NCI-H1930 (cell line): ENCODE measurements around the gene CMTM4.
"Not testable (repeated sequence)": the region's sequence is repeated elsewhere in the genome, so short reads cannot be mapped to it uniquely, and the experiment has no call there.

Experiments
- DNase-seq, 2 experiments: peaks; one replicate each; lab custom pipeline; 2025; lab: John Stamatoyannopoulos, UW

Gene CMTM4

GRCh38 chr16:66592814-66593213, 103.7 kb downstream of the CMTM4 start:
- DNase-seq, result no peak

GRCh38 chr16:66592241-66592640, 104.3 kb downstream of the CMTM4 start:
- no peak for DNase-seq

GRCh38 chr16:66591018-66591417, 105.5 kb downstream of the CMTM4 start:
- no peak for DNase-seq

- no peak for DNase-seq
Measured at GRCh38 chr16:66590322-66590721, 106.2 kb downstream of the CMTM4 start.

- DNase-seq, result no peak
Measured at GRCh38 chr16:66588981-66589713, 107.4 kb downstream of the CMTM4 start.

GRCh38 chr16:66587881-66588600, 108.5 kb downstream of the CMTM4 start:
- no peak for DNase-seq

GRCh38 chr16:66585481-66586239, 110.9 kb downstream of the CMTM4 start:
- no peak for DNase-seq

- DNase-seq, result no peak
Measured at GRCh38 chr16:66581246-66581952, 115.1 kb downstream of the CMTM4 start.

- DNase-seq, result no peak
Measured at GRCh38 chr16:66580605-66581209, 115.8 kb downstream of the CMTM4 start.

- DNase-seq, result no peak
Measured at GRCh38 chr16:66578651-66579531, 117.7 kb downstream of the CMTM4 start, which contains the start of gene CMTM2. TSS of gene CMTM2 (plus strand) at chr16:66579463. CDS start at chr16:66579608, 145 bp downstream.

GRCh38 chr16:66576296-66576695, 120.2 kb downstream of the CMTM4 start:
- DNase-seq, result no peak

- DNase-seq, result no peak
Measured at GRCh38 chr16:66575060-66575459, 121.5 kb downstream of the CMTM4 start.

- DNase-seq, result no peak
Measured at GRCh38 chr16:66574531-66574930, 122.0 kb downstream of the CMTM4 start.

- no peak for DNase-seq
Measured at GRCh38 chr16:66574081-66574480, 122.5 kb downstream of the CMTM4 start.

GRCh38 chr16:66572356-66572755, 124.2 kb downstream of the CMTM4 start:
- no peak for DNase-seq

GRCh38 chr16:66569827-66570405, 126.6 kb downstream of the CMTM4 start:
- DNase-seq, result no peak

- DNase-seq, result no peak
Measured at GRCh38 chr16:66569131-66569530, 127.4 kb downstream of the CMTM4 start.

GRCh38 chr16:66568355-66568754, 128.2 kb downstream of the CMTM4 start:
- no peak for DNase-seq

GRCh38 chr16:66567270-66567669, 129.3 kb downstream of the CMTM4 start:
- not testable (repeated sequence) for DNase-seq
